GM19193 (cell line): ENCODE data around the gene VWC2L.

Experiments used
- POLR2A ChIP-seq: IDR thresholded peaks from 4 replicates; pipeline ENCODE4 v1.6.1; 2011; ENCODE audit not compliant: insufficient read depth, insufficient read length; ENCODE audit errors: extremely low read depth

VWC2L gene

DNA sequence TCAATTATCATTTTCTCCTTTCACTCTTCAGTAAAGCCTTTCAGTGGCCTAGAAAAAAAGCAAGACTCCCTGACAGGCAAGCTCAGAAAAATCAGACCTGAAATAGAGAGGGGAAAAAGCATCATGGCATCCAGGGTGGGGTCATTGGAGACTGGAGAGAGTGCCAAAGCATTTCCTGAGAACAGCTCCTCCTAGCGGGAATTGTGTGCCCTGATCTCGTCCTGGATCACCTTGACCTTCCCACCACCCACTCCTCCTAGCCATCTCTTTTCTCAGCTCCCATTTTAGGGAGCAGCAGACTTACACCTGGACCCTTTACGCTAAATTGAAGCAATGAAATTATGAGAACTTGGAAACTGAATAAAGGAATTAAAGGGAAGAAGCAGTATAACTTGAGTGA lies 176.6 kb downstream of the VWC2L start:
- no peak for TF ChIP-seq POLR2A

DNA sequence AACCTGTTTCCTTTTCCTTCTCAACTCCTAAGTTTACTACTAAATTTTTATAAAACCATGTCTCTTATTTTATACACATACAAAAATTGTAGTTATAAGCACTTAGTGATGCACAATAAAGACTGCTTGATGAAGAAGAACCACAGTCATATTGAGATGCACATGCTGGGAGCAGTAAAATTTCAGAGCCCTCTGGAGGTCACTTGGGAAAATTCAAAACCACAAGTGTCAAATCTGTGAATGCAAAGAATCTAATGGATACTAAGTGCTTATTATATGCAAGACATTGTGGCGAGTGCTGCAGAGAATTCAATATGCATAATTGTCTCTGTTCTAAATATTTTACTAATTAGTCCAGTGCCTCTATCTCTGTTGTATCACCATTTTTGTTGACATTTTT lies 180.5 kb downstream of the VWC2L start:
- TF ChIP-seq POLR2A = no peak

DNA sequence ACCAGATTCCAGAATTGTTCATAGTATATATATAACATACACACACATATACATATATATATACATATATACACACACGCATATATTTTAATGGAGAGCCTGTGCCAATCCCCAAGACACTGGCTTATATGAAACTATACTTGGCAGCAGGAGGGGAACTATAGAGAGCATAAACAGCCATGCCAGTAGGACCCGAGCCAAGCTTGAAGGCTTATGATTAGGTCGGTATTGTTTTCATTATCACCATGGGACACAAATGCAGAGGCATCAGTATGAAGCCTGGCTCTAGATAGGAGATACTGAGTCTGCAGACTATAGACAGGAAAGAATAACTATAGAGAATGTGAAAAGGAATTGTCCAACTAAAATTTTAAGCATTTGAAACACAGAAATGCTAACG lies 181.2 kb downstream of the VWC2L start:
- no peak for TF ChIP-seq POLR2A

DNA sequence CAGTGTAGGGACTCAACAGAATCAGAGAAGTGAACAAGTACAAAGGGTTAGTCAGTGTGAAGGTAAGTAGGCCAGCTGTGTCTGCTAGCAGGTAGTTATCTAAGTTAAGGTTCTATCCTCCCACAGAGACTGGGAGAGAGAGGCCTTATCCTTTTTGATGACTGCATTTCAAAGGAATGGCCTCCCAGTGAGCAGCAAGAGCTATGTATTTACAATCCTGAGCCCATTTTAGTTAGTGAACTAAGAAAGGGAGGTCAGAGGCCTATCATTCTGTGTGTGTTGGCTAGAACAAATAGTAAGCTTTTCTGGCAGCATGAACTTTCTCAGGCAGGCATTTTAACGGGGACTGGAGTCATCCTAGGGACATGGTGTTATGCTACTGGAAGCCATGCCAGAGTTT lies 182.9 kb downstream of the VWC2L start:
- TF ChIP-seq POLR2A = no peak

DNA sequence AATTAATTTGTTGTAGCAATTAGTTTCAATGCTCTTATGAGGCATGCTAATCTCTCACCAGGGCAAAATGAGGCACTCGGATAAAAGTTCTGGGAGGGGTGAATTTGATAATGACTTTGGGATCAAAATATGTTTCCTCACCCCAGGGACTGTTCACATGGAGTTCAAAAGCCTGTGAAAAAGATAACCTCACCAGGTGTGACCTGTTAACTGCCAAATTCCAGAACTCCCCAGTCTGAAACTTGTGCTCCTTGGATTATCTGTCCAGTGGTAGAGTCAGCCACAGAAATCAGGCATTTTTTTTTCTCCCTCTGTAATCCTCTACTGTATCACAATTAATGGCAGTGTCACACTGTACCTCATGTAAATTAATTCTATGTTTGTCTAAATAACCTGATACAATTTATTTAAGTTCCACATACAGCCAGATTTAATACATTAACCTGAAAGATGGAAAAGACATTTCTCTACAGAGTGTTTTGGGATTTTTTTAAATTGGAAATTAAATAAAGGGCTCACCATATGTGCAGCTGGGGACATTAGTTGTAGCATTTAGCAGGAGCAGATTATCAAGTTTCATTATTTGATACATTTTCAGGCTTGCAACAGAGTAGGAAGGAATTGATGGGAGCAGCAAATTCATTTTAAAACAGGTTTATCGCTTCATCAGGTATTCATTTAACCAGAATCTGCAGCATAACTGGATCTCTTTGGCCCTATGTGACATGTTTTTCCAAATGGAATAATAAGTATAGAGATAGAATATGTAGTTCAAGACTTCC lies 191.2 kb downstream of the VWC2L start:
- TF ChIP-seq POLR2A = no peak

DNA sequence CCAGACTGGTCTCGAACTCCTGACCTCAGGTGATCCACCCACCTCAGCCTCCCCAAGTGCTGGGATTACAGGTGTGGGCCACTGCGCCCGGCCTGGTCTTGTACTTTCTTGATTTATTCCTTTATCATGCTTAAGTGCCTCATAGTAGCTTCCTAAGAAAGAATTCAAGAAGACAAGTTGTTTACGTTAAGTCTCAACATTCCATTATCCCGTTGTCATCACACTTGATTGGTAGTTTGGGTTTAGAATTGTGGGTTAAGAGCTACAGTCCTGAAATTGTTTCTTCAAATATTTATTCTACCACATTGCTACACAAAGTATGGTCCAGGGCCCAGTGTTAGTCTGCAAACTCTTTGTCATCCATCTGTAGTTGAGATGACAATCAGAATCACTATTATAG lies 194.0 kb downstream of the VWC2L start:
- no peak for TF ChIP-seq POLR2A

DNA sequence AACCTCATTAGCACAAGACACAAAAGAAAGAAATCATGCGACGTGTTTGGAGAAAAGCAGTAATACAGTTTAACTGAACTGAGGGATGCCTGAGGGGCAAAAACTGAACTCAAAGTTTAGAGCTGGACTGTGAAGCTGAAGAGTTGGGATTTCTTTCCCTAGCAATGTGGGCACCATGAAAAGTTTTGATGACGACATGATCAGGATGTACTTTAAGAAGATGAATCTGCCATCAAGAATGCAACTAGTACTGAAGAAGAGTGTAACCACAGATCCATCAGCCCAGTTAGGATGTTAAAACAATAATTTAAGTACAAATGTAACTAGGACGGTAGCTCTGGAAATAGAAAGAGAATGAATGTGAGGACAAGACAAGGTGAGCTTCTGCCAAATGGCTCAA lies 196.2 kb downstream of the VWC2L start:
- TF ChIP-seq POLR2A = no peak

DNA sequence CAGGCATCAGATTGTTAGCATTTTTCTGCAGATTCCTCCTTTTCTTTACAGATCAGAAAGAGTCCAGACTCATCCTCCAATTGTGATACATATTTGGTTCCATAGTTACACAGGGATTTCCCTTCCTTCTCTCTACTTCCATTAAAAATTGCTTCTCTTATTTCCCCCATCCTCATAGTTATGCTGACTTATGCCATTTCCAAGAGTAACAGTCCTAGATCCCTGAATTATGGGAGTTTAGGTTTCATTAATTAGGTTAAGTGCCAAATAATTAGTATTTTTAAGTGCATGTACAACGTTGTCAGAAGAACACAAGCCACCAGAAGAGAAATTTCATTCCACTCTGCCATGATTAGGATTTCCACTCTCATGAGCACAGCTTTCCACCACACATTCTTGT lies 200.2 kb downstream of the VWC2L start:
- no peak for TF ChIP-seq POLR2A

DNA sequence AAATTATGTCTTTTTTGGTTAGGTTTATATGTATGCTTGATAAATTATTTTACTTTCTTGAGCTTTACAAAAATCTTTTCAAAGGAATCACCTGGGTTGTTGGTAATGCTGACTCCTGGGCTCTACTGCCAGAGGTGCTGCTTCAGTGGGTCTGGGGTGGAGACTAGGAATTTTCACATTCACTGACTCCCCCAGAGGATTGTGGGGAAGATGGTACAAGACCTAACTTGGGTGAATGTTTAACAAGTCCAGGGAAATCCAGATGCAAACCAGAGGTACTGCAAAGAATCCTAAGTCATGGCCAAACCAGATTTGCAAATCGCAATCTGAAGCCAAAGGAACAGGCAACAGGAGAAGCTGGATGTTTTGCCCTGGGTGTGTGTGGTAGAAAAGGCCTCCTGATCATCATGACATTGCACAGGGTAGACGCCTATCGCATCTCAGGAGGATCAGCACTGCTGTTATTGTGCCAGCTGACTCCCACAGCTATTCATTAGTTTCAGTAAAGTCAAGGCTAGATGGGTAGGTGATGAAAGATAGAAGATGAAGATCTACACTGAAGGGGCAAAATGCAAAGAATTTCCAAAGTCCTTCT lies 213.4 kb downstream of the VWC2L start:
- TF ChIP-seq POLR2A = no peak

DNA sequence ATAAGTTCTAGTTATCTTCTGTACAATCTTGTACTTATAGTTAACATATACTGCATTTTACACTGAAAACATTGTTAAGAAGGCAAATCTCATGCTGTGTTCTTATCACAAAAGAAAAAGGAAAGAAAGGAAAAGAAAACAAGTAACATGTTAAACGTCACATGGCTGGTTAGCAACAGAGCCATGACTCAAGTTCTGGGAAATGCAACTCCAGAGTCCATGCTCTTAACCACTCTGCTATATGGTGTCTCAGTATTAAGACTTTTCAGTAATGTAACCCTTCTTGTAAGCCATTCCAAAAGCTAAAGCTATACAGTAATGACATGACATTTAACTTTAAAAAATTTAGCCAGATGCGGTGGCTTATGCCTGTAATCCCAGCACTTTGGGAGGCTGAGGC lies 217.2 kb downstream of the VWC2L start:
- no peak for TF ChIP-seq POLR2A
